H1 (cell line): ENCODE data around the gene SLC22A23. TPM values are rescaled to one million over a fixed set of nuclear protein-coding genes. Genes with fewer than 3 reads are reported as not detected.

Experiments used
- CHD7 ChIP-seq: fragments of 300-600 bp; sonication (generic); IDR thresholded peaks from 2 replicates; pipeline ENCODE4 v1.7.1; 2012; ENCODE audit warnings: low read length, moderate library complexity, mild to moderate bottlenecking, inconsistent platforms; ENCODE audit not compliant: insufficient replicate concordance
- CTCF ChIP-seq, 3 experiments: IDR thresholded peaks; 1 replicate in 2 of 3; 2 replicates in 1 of 3; pipeline versions ENCODE4 v1.5.1 to v1.6.1; 2011; ENCODE audit warnings: low read length in 3 of 3, mild to moderate bottlenecking in 3 of 3, inconsistent platforms in 2 of 3, low read depth in 1 of 3, moderate library complexity in 1 of 3; ENCODE audit not compliant: insufficient read depth in 1 of 3; ENCODE audit errors: control extremely low read depth in 1 of 3
- HDAC6 ChIP-seq: IDR thresholded peaks from one replicate; pipeline ENCODE4 v1.7.1; 2012; ENCODE audit warnings: low read depth, mild to moderate bottlenecking, inconsistent platforms, low read length, moderate library complexity
- SIN3A ChIP-seq, 2 experiments: IDR thresholded peaks in 1 of 2; conservative IDR thresholded peaks in 1 of 2; 2 replicates each; pipeline ENCODE4 v1.6.1; 2011 to 2012; ENCODE audit warnings: low read length in 2 of 2, improper control_type of control experiment in 1 of 2, low read depth in 1 of 2, mild to moderate bottlenecking in 1 of 2
- TEAD4 ChIP-seq: IDR thresholded peaks from 2 replicates; pipeline ENCODE4 v1.6.1; 2012; ENCODE audit warnings: low read depth, low read length, inconsistent platforms, mixed read lengths
- polyA plus RNA-seq, 7 experiments: library from polyadenylated mRNA; depleted of rRNA in 3 of 7; stranded (reverse) in 5 of 7; unstranded in 2 of 7; fragments of >200 nt in 5 of 7; fragments of 200-250 nt in 2 of 7; gene quantifications; 1 replicate in 5 of 7; 2 replicates in 1 of 7; 4 replicates in 1 of 7; pipeline versions ENCODE4 v1.2.1 to v1.2.3, GENCODE V29; 2011 to 2013; ENCODE audit warnings: missing spikeins in 2 of 7, mixed read lengths in 2 of 7
- total RNA-seq: library from RNA; stranded (reverse); fragmentation: NEBNext Ultra II Directional; extraction: Animal tissue kit (Norgen Biotek cat#: 25700); gene quantifications from 2 replicates; pipeline ENCODE4 v1.2.1, GENCODE V29; 2021

Gene SLC22A23
- total and polyA plus RNA-seq, 2 of the 8 experiments (the other 6 are each of a cell fraction or from before 2014, with no cell fraction given), result 9.9 to 38.4 TPM

DNA sequence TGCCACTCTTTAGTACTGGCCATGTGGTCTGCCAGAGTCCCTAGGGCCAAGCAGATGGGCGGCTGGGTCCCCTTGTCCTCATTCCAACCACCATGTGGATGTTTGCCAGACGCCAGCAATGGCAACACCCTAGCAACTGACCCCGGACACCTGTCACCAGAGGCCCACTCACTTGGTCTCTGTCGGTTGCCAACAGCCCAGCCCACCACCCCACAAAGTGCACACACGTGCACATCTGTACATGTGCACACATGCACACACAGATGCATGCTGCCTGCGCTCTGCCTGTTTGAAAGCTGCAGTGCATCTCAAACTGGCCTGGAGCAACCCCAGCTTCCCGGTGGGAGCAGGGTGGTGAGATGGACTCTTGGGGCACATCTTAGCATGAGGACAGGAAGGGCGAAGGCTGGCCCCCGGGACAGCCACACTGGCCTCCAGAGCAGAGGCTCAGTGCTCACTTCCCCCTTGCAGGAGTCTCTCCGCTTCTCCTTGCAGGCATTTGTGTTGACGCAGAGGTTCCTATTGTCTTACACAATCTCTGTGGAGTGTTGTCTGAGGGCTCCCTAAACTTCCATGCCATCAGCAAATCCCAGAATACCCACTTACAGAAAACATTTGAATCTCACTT, 144.1 kb downstream of the SLC22A23 start (continued):
- no peak for TF ChIP-seq CHD7
- no peak for TF ChIP-seq SIN3A (conservative IDR thresholded peaks at IDR 0.05 in 1 of 2, IDR thresholded peaks at IDR 0.05 in 1 of 2; ENCODE audit: low read depth in 1 of 2, low read length in 2 of 2)
- no peak for TF ChIP-seq HDAC6
- TF ChIP-seq TEAD4, result no peak
- TF ChIP-seq CTCF (IDR thresholded peaks at IDR 0.05; ENCODE audit: control extremely low read depth in 1 of 3, insufficient read depth in 1 of 3, low read depth in 1 of 3, low read length in 3 of 3), result no peak
